IMR-90 (cell line): ENCODE results near the gene HDAC2. TPM values are rescaled to one million over a fixed set of nuclear protein-coding genes. Genes with fewer than 3 reads are reported as not detected.

ENCODE experiments used
- ATAC-seq: fragments of 200-7000 bp; cut with Tn5 transposase; 2 replicates; pipeline ENCODE4 v1.9.1; 2020; ENCODE audit warnings: low read depth, mild to moderate bottlenecking, moderate library complexity
- BruUV-seq: library from RNA; stranded (reverse); fragments of 400-500 nt; replicated peaks from 2 replicates; lab custom pipeline; 2021; lab: Mats Ljungman, UMichigan
- CTCF ChIA-PET: fragments of 300-600 bp; formaldehyde crosslinking; extraction: SDS; loops from one replicate; lab custom pipeline; 2021; ENCODE audit warnings: antibody characterized with exemption; lab: Yijun Ruan, JAX
- POLR2A ChIA-PET: fragments of 300-600 bp; sonication (Branson Sonifier 250); formaldehyde crosslinking; loops from one replicate; lab custom pipeline; 2022; ENCODE audit warnings: antibody characterized with exemption; ENCODE audit not compliant: unreplicated experiment; lab: Charles Lee
- DNase-seq: peaks from one replicate; pipeline ENCODE4 v3.0.0; 2013
- H2AFZ ChIP-seq: replicated peaks from 2 replicates; pipeline ENCODE3; 2013; ENCODE audit warnings: low read length, mild to moderate bottlenecking; ENCODE audit not compliant: poor library complexity
- H2AK5ac ChIP-seq: 2 replicates; pipeline ENCODE4 v1.6.1; 2013; ENCODE audit warnings: low read depth, low read length, inconsistent platforms
- H2AK9ac ChIP-seq: replicated peaks from 2 replicates; pipeline ENCODE3; 2013; ENCODE audit warnings: mild to moderate bottlenecking, low read depth, low read length, moderate library complexity; ENCODE audit not compliant: poor library complexity
- H2BK120ac ChIP-seq: 2 replicates; pipeline ENCODE4 v1.6.1; 2013; ENCODE audit warnings: low read depth, low read length, inconsistent platforms
- H2BK15ac ChIP-seq: 3 replicates; pipeline ENCODE4 v1.6.1; 2013; ENCODE audit warnings: low read depth, low read length, inconsistent platforms
- H2BK20ac ChIP-seq: 2 replicates; pipeline ENCODE4 v1.6.1; 2013; ENCODE audit warnings: low read depth, mild to moderate bottlenecking, inconsistent platforms, low read length, moderate library complexity
- H2BK5ac ChIP-seq: 2 replicates; pipeline ENCODE4 v1.6.1; 2013; ENCODE audit warnings: mild to moderate bottlenecking, low read depth, low read length, inconsistent platforms; ENCODE audit not compliant: poor library complexity, severe bottlenecking
- H3K14ac ChIP-seq: replicated peaks from 2 replicates; pipeline ENCODE4 v1.6.1; 2013; ENCODE audit warnings: low read depth, low read length, inconsistent platforms
- H3K18ac ChIP-seq: 2 replicates; pipeline ENCODE4 v1.6.1; 2013; ENCODE audit warnings: low read depth, low read length, control low read depth
- H3K23ac ChIP-seq: 2 replicates; pipeline ENCODE4 v1.6.1; 2013; ENCODE audit warnings: low read depth, low read length, inconsistent platforms
- H3K27ac ChIP-seq: 2 replicates; pipeline ENCODE4 v1.5.1; 2013; ENCODE audit warnings: mild to moderate bottlenecking, control low read depth, low read length; ENCODE audit not compliant: insufficient read depth
- H3K27me3 ChIP-seq: 2 replicates; pipeline ENCODE4 v1.6.1; 2013; ENCODE audit warnings: low read length; ENCODE audit not compliant: control insufficient read depth, insufficient read depth
- H3K36me3 ChIP-seq: 2 replicates; pipeline ENCODE4 v1.6.1; 2013; ENCODE audit warnings: low read length, mixed read lengths; ENCODE audit not compliant: control insufficient read depth, insufficient read depth
- H3K4ac ChIP-seq: 2 replicates; pipeline ENCODE4 v1.6.1; 2013; ENCODE audit warnings: low read depth, low read length, inconsistent platforms
- H3K4me1 ChIP-seq: 2 replicates; pipeline ENCODE4 v1.6.1; 2013; ENCODE audit warnings: low read length, mixed read lengths; ENCODE audit not compliant: control insufficient read depth, insufficient read depth
- H3K4me2 ChIP-seq: 2 replicates; pipeline ENCODE4 v1.6.1; 2013; ENCODE audit warnings: low read depth, mild to moderate bottlenecking, control low read depth, low read length, moderate library complexity
- H3K4me3 ChIP-seq: 2 replicates; pipeline ENCODE4 v1.5.1; 2013; ENCODE audit warnings: low read depth, mild to moderate bottlenecking, control low read depth, low read length, moderate library complexity; ENCODE audit not compliant: insufficient read depth
- H3K56ac ChIP-seq: 2 replicates; pipeline ENCODE4 v1.6.1; 2013; ENCODE audit warnings: low read length, inconsistent platforms; ENCODE audit not compliant: insufficient read depth; ENCODE audit errors: extremely low read depth
- H3K79me1 ChIP-seq, 2 experiments: 2 replicates each; pipeline ENCODE4 v1.6.1; 2013; ENCODE audit warnings: low read length in 2 of 2, inconsistent platforms in 1 of 2, low read depth in 1 of 2
- H3K9ac ChIP-seq: 2 replicates; pipeline ENCODE4 v1.6.1; 2013; ENCODE audit warnings: low read depth, low read length, control low read depth
- H3K9me1 ChIP-seq: 2 replicates; pipeline ENCODE4 v1.6.1; 2013; ENCODE audit warnings: low read length, inconsistent platforms; ENCODE audit not compliant: insufficient read depth
- H3K9me3 ChIP-seq: 2 replicates; pipeline ENCODE4 v1.6.1; 2013; ENCODE audit warnings: low read length; ENCODE audit not compliant: control insufficient read depth, insufficient read depth
- H4K20me1 ChIP-seq: 2 replicates; pipeline ENCODE4 v1.6.1; 2013; ENCODE audit warnings: low read length, inconsistent platforms; ENCODE audit not compliant: insufficient read depth
- H4K5ac ChIP-seq: 2 replicates; pipeline ENCODE4 v1.6.1; 2013; ENCODE audit warnings: mild to moderate bottlenecking, low read depth, low read length, control low read depth
- H4K8ac ChIP-seq, 2 experiments: 2 replicates each; pipeline ENCODE4 v1.6.1; 2013; ENCODE audit warnings: low read depth in 2 of 2, low read length in 2 of 2, control low read depth in 1 of 2, inconsistent platforms in 1 of 2
- H4K91ac ChIP-seq: 2 replicates; pipeline ENCODE4 v1.6.1; 2013; ENCODE audit warnings: low read depth, low read length, inconsistent platforms; ENCODE audit not compliant: insufficient read depth
- CEBPB ChIP-seq: IDR thresholded peaks from 2 replicates; pipeline ENCODE4 v1.6.1; 2012; ENCODE audit warnings: low read depth, low read length, improper control_type of control experiment
- CHD1 ChIP-seq: IDR thresholded peaks from 2 replicates; pipeline ENCODE4 v1.6.1; 2012; ENCODE audit warnings: low read depth, low read length, improper control_type of control experiment
- CTCF ChIP-seq: conservative IDR thresholded peaks from 2 replicates; pipeline ENCODE4 v1.5.1; 2012; ENCODE audit warnings: mild to moderate bottlenecking, low read depth, low read length, improper control_type of control experiment
- FOS ChIP-seq: fragments of 150-350 bp; IDR thresholded peaks from 2 replicates; pipeline ENCODE4 v1.6.1; 2016; ENCODE audit warnings: low read depth, low read length
- MAFK ChIP-seq: IDR thresholded peaks from 2 replicates; pipeline ENCODE4 v1.6.1; 2012; ENCODE audit warnings: low read depth, low read length, improper control_type of control experiment
- MAZ ChIP-seq: IDR thresholded peaks from 2 replicates; pipeline ENCODE4 v1.6.1; 2012; ENCODE audit warnings: low read depth, mild to moderate bottlenecking, low read length, improper control_type of control experiment, moderate library complexity, borderline replicate concordance
- RFX5 ChIP-seq: IDR thresholded peaks from 2 replicates; pipeline ENCODE4 v1.8.0; 2012; ENCODE audit warnings: low read depth, mild to moderate bottlenecking, low read length, moderate library complexity
- SMC3 ChIP-seq: fragments of 150-350 bp; IDR thresholded peaks from 2 replicates; pipeline ENCODE4 v1.6.1; 2016; ENCODE audit warnings: low read depth, mild to moderate bottlenecking, antibody characterized with exemption, low read length, moderate library complexity
- USF2 ChIP-seq: fragments of 150-350 bp; IDR thresholded peaks from 2 replicates; pipeline ENCODE4 v1.6.1; 2017; ENCODE audit warnings: mild to moderate bottlenecking, antibody characterized with exemption, low read length, low read depth
- dilution Hi-C: fragments of 300-500 bp; cut with HindIII; formaldehyde crosslinking; loops from one replicate; pipeline ENCODE4 v1.14.3; 2018; ENCODE audit warnings: low sequenced_read_pairs; ENCODE audit not compliant: unreplicated experiment
- in situ Hi-C: fragments of 300-500 bp; cut with MboI; formaldehyde crosslinking; loops from 3 replicates; pipeline ENCODE4 v1.14.3; 2019; ENCODE audit warnings: low sequenced_read_pairs, inconsistent platforms, mixed read lengths
- intact Hi-C: fragments of 100-400 bp; cut with micrococcal nuclease; formaldehyde crosslinking; loops from 2 replicates; pipeline ENCODE4 v1.10.0; 2022
- polyA plus RNA-seq, 3 experiments: library from polyadenylated mRNA; depleted of rRNA; stranded (reverse); fragments of >200 nt; gene quantifications; 2 replicates each; pipeline ENCODE4 v1.2.3, GENCODE V29; 2012; ENCODE audit warnings: low replicate concordance in 1 of 3
- total RNA-seq: library from RNA; depleted of rRNA; stranded (reverse); fragments of >200 nt; gene quantifications from 2 replicates; pipeline ENCODE4 v1.2.3, GENCODE V29; 2012
- TF ChIP-seq, protein P1 (sequence below): fragments of 150-350 bp; IDR thresholded peaks from 2 replicates; pipeline ENCODE4 v1.6.1; 2016; ENCODE audit warnings: low read depth, mild to moderate bottlenecking, low read length, moderate library complexity, borderline replicate concordance

HDAC2 gene
- total and polyA plus RNA-seq, 2 of the 4 experiments (the other 2 are of a cell fraction) = 72.6 to 122 TPM

DNA sequence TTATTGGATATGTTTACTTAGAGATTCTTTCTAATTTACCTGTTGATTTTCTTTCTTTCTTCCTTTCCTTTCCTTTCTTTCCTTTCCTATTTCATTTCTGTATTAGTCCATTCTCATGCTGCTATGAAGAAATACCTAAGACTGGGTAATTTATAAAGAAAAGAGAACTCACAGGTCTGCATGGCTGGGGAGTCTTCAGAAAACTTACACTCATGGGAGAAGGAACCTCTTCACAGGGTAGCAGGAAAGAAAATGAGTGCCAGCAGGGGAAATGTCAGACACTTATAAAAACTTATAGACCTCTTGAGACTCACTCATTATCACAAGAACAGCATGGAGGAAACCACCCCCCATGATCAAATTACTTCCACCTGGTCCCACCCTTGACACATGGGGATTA is 40.8 kb downstream of the HDAC2 start:
- no peaks in the 10 kb centered on the region for H4K20me1 ChIP-seq
- dilution Hi-C loops = no loop called here
- no peak overlapping the region for H2AFZ ChIP-seq

More for the DNA sequence above, 40.8 kb downstream of the HDAC2 start:
- no peak overlapping the region for H3K56ac ChIP-seq
- no peaks in the 10 kb centered on the region for H3K9me1 ChIP-seq
- POLR2A ChIA-PET = no interaction called here
- no peak overlapping the region for H2AK9ac ChIP-seq
- H3K36me3 ChIP-seq = no peaks in the 10 kb centered on the region
- no peak overlapping the region for H2BK20ac ChIP-seq
- no TSS peak for BruUV-seq
- no peaks in the 10 kb centered on the region for H3K4me1 ChIP-seq
- H3K27me3 ChIP-seq = no peaks in the 10 kb centered on the region
- H2AK5ac ChIP-seq = no peak overlapping the region
- CTCF ChIA-PET = interaction anchor here (0.6 kb wide), 1 partner anchor 22 kb away, joined by 3 read pairs; no protein-coding TSS in a partner anchor
- DNase-seq (no peak), ATAC-seq (no peak)
- peaks cover 8% of the 10 kb centered on the region for H3K9me3 ChIP-seq
- no peak overlapping the region for H3K4ac ChIP-seq
- H2BK5ac ChIP-seq = no peak overlapping the region
- H4K5ac ChIP-seq = no peak overlapping the region
- no peak overlapping the region for H2BK15ac ChIP-seq
- no peak overlapping the region for H4K91ac ChIP-seq
- no peak overlapping the region for H3K14ac ChIP-seq
- no peak overlapping the region for H3K18ac ChIP-seq
- no peak overlapping the region for H3K4me3 ChIP-seq
- in situ Hi-C loops (no loop called here), intact Hi-C loops (no loop called here)
- no peaks in the 10 kb centered on the region for H3K79me1 ChIP-seq
- no peak overlapping the region for H3K4me2 ChIP-seq
- no peak overlapping the region for H4K8ac ChIP-seq
- no peak overlapping the region for H3K27ac ChIP-seq
- TF ChIP-seq RFX5 (no peak), CEBPB (no peak), USF2 (no peak), CHD1 (no peak), CTCF (no peak), MAFK (no peak), SMC3 (no peak), FOS (no peak), MAZ (no peak)
- TF ChIP-seq, protein P1, sequence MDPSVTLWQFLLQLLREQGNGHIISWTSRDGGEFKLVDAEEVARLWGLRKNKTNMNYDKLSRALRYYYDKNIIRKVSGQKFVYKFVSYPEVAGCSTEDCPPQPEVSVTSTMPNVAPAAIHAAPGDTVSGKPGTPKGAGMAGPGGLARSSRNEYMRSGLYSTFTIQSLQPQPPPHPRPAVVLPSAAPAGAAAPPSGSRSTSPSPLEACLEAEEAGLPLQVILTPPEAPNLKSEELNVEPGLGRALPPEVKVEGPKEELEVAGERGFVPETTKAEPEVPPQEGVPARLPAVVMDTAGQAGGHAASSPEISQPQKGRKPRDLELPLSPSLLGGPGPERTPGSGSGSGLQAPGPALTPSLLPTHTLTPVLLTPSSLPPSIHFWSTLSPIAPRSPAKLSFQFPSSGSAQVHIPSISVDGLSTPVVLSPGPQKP = no peak
- no peak overlapping the region for H3K9ac ChIP-seq
- no peak overlapping the region for H3K23ac ChIP-seq
- H2BK120ac ChIP-seq = no peak overlapping the region
